ENCODE results near the gene FNBP1L. TPM values are rescaled to one million over a fixed set of nuclear protein-coding genes. Genes with fewer than 3 reads are reported as not detected.

Gene FNBP1L
- total and polyA plus RNA-seq, 2 donors from 2014 or later, result 32.7 to 57.3 TPM

- intact Hi-C loops (cut with DNase I), result no loop called here
- peaks cover 0 to 3% (median 2%) of the 10 kb centered on the region in 3 donors for H3K4me1 ChIP-seq (ENCODE audit: control insufficient read depth in 2 of 3, insufficient read depth in 2 of 3, low read depth in 1 of 3, low read length in 3 of 3)
- DNase-seq (no peak), FAIRE-seq (no peak)
- H3K27me3 ChIP-seq (ENCODE audit: control insufficient read depth, insufficient read depth, low read length), result no peaks in the 10 kb centered on the region
- no peaks in the 10 kb centered on the region for H3K9me3 ChIP-seq (ENCODE audit: control insufficient read depth in 2 of 3, insufficient read depth in 1 of 3, low read length in 3 of 3)
- H3K9ac ChIP-seq (ENCODE audit: low read length in 3 of 3), result no peak overlapping the region
- no peak for TF ChIP-seq CTCF (IDR thresholded peaks at IDR 0.05; ENCODE audit: borderline replicate concordance, extremely low read depth, insufficient read depth)
- no peaks in the 10 kb centered on the region for H3K36me3 ChIP-seq (ENCODE audit: control insufficient read depth in 2 of 3, insufficient read depth in 3 of 3, low read length in 3 of 3)
- peak overlapping the region in 1 of 2 donors; percentile 34 for H3K27ac ChIP-seq (ENCODE audit: low read depth in 2 of 2, low read length in 2 of 2)
- H3K4me3 ChIP-seq (ENCODE audit: low read length in 3 of 3), result no peak overlapping the region
These were observed 5.2 kb upstream of the FNBP1L start for GRCh38 chr1:93442741-93443140.

- FAIRE-seq (peak; percentile 37), DNase-seq (no peak)
- Histone ChIP-seq H3K27me3 (ENCODE audit: control insufficient read depth, insufficient read depth, low read length) (no peaks in the 10 kb centered on the region), H3K4me3 (ENCODE audit: low read length in 3 of 3) (no peak overlapping the region), H3K4me1 (ENCODE audit: control insufficient read depth in 2 of 3, insufficient read depth in 2 of 3, low read depth in 1 of 3, low read length in 3 of 3) (peaks cover 0 to 3% (median 2%) of the 10 kb centered on the region in 3 donors), H3K9ac (ENCODE audit: low read length in 3 of 3) (no peak overlapping the region), H3K9me3 (ENCODE audit: control insufficient read depth in 2 of 3, insufficient read depth in 1 of 3, low read length in 3 of 3) (no peaks in the 10 kb centered on the region), H3K27ac (ENCODE audit: low read depth in 2 of 2, low read length in 2 of 2) (peak overlapping the region; percentile 3 to 14), H3K36me3 (ENCODE audit: control insufficient read depth in 2 of 3, insufficient read depth in 3 of 3, low read length in 3 of 3) (no peaks in the 10 kb centered on the region)
- intact Hi-C loops (cut with DNase I), result no loop called here
- no peak for TF ChIP-seq CTCF (IDR thresholded peaks at IDR 0.05; ENCODE audit: borderline replicate concordance, extremely low read depth, insufficient read depth)
These were observed 4.5 kb upstream of the FNBP1L start for GRCh38 chr1:93443454-93443853.

GRCh38 chr1:93446837-93447451 is 974 bp upstream of the FNBP1L start:
- intact Hi-C loops (cut with DNase I), result no loop called here
- H3K4me1 ChIP-seq (ENCODE audit: control insufficient read depth in 2 of 3, insufficient read depth in 2 of 3, low read depth in 1 of 3, low read length in 3 of 3), result peaks cover 0 to 3% (median 2%) of the 10 kb centered on the region in 3 donors
- no peaks in the 10 kb centered on the region for H3K9me3 ChIP-seq (ENCODE audit: control insufficient read depth in 2 of 3, insufficient read depth in 1 of 3, low read length in 3 of 3)
- peak overlapping the region; percentile 66 to 79 for H3K27ac ChIP-seq (ENCODE audit: low read depth in 2 of 2, low read length in 2 of 2)
- H3K27me3 ChIP-seq (ENCODE audit: control insufficient read depth, insufficient read depth, low read length), result no peaks in the 10 kb centered on the region
- FAIRE-seq, result no peak
- peak in 2 of 5 donors; percentile 24 to 55 for DNase-seq
- peak overlapping the region in 2 of 3 donors; percentile 80 to 89 for H3K9ac ChIP-seq (ENCODE audit: low read length in 3 of 3)
- TF ChIP-seq CTCF (IDR thresholded peaks at IDR 0.05; ENCODE audit: borderline replicate concordance, extremely low read depth, insufficient read depth), result no peak
- peak overlapping the region; percentile 93 to 97 (median 94) for H3K4me3 ChIP-seq (ENCODE audit: low read length in 3 of 3)
- H3K36me3 ChIP-seq (ENCODE audit: control insufficient read depth in 2 of 3, insufficient read depth in 3 of 3, low read length in 3 of 3), result no peaks in the 10 kb centered on the region

Data from kidney (tissue), 14 donors.